KMS-11 (cell line): Measurements from ENCODE around the gene TMEM131L.

Experiments used
- H2AFZ ChIP-seq: fragments of 200-600 bp; sonication (generic); 2 replicates; pipeline ENCODE4 v1.6.1; 2016; ENCODE audit warnings: antibody characterized with exemption, mixed run types, low read depth
- H3K27ac ChIP-seq: fragments of 200-600 bp; sonication (generic); 2 replicates; pipeline ENCODE4 v1.6.1; 2016; ENCODE audit warnings: mild to moderate bottlenecking, mixed run types
- H3K27me3 ChIP-seq: fragments of 200-600 bp; sonication (generic); 2 replicates; pipeline ENCODE4 v1.6.1; 2017; ENCODE audit warnings: mild to moderate bottlenecking, low read depth, mixed run types, moderate library complexity; ENCODE audit not compliant: insufficient read depth
- H3K36me3 ChIP-seq: fragments of 200-600 bp; sonication (generic); 2 replicates; pipeline ENCODE4 v1.6.1; 2017; ENCODE audit warnings: mild to moderate bottlenecking, mixed run types; ENCODE audit not compliant: insufficient read depth
- H3K4me1 ChIP-seq: fragments of 200-600 bp; sonication (generic); 2 replicates; pipeline ENCODE4 v1.6.1; 2016; ENCODE audit warnings: mild to moderate bottlenecking, low read depth, mixed run types; ENCODE audit not compliant: poor library complexity, severe bottlenecking
- H3K4me2 ChIP-seq: fragments of 200-600 bp; sonication (generic); 2 replicates; pipeline ENCODE4 v1.7.0; 2016; ENCODE audit warnings: mild to moderate bottlenecking, mixed run types
- H3K4me3 ChIP-seq: fragments of 200-600 bp; sonication (generic); IDR thresholded peaks from 2 replicates; pipeline ENCODE4 v1.6.1; 2017; ENCODE audit warnings: low read depth, low read length, mixed read lengths; ENCODE audit not compliant: insufficient read depth
- H3K79me2 ChIP-seq: fragments of 200-600 bp; sonication (generic); 2 replicates; pipeline ENCODE4 v1.6.1; 2016; ENCODE audit warnings: low read depth, mixed run types; ENCODE audit not compliant: insufficient read depth
- H3K9ac ChIP-seq: fragments of 200-600 bp; sonication (generic); 2 replicates; pipeline ENCODE4 v1.6.1; 2016; ENCODE audit warnings: mild to moderate bottlenecking, mixed run types
- H4K20me1 ChIP-seq: fragments of 200-600 bp; sonication (generic); 2 replicates; pipeline ENCODE4 v1.6.1; 2016; ENCODE audit warnings: mild to moderate bottlenecking, mixed run types; ENCODE audit not compliant: insufficient read depth
- TF ChIP-seq, protein P1 (sequence below): fragments of 200-600 bp; sonication (generic); conservative IDR thresholded peaks from 2 replicates; pipeline ENCODE4 v1.6.1; 2017; ENCODE audit warnings: low read depth, mild to moderate bottlenecking, antibody characterized with exemption, low read length, moderate library complexity, mixed read lengths

TMEM131L gene

DNA sequence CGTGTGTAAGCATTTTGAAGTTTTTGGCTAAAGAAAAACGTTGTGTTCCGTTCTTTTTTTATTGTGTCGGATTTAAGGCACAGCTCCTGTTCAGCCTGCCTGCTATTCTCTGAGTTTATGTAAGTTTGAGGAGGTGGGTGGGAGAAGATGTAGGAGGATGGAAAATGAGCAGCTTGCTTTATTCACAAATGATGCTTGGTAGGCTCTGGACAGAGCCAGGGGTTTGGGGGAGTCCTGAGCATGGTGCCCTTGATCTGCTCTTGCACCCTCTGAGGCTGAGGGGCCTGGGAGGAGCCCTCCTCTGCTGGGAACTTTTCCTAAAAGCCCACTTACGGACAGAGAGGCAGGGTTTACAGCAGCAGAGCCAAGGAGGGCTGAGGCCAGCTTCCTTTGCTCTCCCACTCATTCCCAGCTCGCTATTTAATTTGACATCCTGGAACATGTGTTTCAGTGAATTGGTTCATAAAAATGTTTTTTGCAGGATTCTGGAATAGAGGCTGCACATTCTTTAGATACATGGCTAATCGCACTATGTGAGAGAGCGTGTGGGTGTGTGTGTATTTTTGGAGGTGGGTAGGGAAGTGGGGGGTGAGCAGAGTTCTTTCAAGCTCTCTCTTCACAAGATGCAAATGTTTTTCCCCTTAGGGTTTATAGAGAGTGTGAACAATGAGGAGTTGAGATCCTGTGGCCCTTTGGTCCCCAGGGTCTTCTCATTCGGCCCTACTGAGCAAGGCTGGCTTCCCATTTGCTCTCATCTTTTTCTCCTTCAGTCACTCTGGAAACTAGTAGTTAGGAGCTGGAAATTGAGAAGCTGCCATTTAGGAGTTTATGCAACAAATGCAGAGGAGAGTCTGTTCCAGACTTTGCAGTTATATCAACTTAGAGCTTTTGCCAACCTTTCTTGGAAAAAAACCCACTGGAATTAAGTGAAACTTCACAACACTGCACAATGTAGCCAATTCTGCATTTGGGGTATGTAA is 32.1 kb downstream of the TMEM131L start:
- Histone ChIP-seq H3K36me3 (no peaks in the 10 kb centered on the region), H3K27ac (no peak overlapping the region), H2AFZ (no peak overlapping the region), H3K27me3 (no peaks in the 10 kb centered on the region), H4K20me1 (no peaks in the 10 kb centered on the region), H3K9ac (no peak overlapping the region), H3K79me2 (no peaks in the 10 kb centered on the region), H3K4me3 (no peak overlapping the region), H3K4me2 (no peak overlapping the region), H3K4me1 (no peaks in the 10 kb centered on the region)
- TF ChIP-seq, protein P1, sequence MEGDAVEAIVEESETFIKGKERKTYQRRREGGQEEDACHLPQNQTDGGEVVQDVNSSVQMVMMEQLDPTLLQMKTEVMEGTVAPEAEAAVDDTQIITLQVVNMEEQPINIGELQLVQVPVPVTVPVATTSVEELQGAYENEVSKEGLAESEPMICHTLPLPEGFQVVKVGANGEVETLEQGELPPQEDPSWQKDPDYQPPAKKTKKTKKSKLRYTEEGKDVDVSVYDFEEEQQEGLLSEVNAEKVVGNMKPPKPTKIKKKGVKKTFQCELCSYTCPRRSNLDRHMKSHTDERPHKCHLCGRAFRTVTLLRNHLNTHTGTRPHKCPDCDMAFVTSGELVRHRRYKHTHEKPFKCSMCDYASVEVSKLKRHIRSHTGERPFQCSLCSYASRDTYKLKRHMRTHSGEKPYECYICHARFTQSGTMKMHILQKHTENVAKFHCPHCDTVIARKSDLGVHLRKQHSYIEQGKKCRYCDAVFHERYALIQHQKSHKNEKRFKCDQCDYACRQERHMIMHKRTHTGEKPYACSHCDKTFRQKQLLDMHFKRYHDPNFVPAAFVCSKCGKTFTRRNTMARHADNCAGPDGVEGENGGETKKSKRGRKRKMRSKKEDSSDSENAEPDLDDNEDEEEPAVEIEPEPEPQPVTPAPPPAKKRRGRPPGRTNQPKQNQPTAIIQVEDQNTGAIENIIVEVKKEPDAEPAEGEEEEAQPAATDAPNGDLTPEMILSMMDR: no peak

DNA sequence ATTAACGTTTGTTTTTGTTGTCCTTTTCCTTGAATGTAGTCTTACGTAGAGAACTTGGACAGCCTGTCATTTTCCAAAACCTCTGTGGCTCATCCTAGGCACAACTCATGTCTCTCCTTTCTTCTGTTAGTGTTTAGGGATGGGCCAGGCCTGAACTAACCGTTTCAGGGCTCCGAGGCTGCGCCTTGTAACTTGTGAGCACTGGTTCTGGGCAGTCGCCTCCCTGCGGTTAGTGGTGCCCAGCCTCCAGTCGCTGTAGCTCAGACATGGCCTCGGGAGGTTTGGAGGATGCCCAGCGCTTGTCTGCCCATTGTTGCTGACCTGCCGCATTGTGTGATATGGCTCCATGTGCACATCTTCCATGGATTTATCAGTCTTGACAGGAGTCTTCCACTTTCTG is 32.8 kb downstream of the TMEM131L start:
- Histone ChIP-seq H2AFZ (no peak overlapping the region), H3K4me2 (no peak overlapping the region), H3K27ac (no peak overlapping the region), H3K36me3 (no peaks in the 10 kb centered on the region), H3K27me3 (no peaks in the 10 kb centered on the region), H3K4me1 (no peaks in the 10 kb centered on the region), H3K79me2 (no peaks in the 10 kb centered on the region), H4K20me1 (no peaks in the 10 kb centered on the region), H3K9ac (no peak overlapping the region), H3K4me3 (no peak overlapping the region)
- TF ChIP-seq, protein P1: no peak

DNA sequence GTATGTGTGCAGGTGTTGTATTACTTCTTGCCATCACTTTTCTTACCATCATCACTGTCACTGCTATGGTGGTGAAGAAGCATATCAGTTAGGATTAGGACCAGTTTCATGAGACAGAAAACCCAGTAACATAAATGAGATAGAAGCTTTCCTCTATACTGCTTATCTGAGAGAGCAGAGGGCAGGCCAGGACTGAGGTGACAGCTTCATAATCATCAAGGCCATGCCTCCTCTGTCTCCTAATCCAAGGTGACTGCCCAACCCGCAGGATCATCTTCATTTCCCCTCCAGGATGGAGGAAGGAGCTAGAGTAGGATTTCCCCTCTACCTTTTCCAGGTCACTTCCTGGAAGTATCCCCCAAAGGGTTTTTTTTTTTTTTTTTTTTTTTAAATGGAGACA is 35.4 kb downstream of the TMEM131L start:
- H3K9ac ChIP-seq: no peak overlapping the region
- TF ChIP-seq, protein P1: no peak
- no peak overlapping the region for H3K4me2 ChIP-seq
- no peaks in the 10 kb centered on the region for H3K27me3 ChIP-seq
- H4K20me1 ChIP-seq: no peaks in the 10 kb centered on the region
- H3K4me3 ChIP-seq: no peak overlapping the region
- H3K36me3 ChIP-seq: no peaks in the 10 kb centered on the region
- H2AFZ ChIP-seq: no peak overlapping the region
- H3K79me2 ChIP-seq: no peaks in the 10 kb centered on the region
- no peaks in the 10 kb centered on the region for H3K4me1 ChIP-seq
- no peak overlapping the region for H3K27ac ChIP-seq

DNA sequence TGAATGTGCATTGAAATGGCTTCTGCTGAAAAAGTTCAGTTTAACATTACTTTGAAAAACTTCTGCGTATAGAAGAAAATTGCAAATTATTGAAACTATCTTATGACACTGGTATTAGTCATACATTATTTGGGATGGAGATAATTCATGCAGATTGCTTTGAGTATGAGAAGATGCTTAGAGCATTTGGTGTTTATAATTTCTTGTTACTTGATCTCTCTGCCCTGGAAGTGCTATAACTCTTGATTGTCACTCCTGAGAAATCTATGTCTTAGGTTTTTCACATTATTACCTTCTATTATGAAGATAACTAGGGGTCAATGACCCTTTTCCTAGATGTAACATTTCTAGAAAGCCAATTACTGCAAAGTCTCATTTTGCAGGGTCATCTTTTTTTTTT is 36.4 kb downstream of the TMEM131L start:
- no peak overlapping the region for H3K27ac ChIP-seq
- no peak overlapping the region for H3K4me2 ChIP-seq
- H3K4me1 ChIP-seq: no peaks in the 10 kb centered on the region
- no peak overlapping the region for H2AFZ ChIP-seq
- no peak overlapping the region for H3K4me3 ChIP-seq
- no peak overlapping the region for H3K9ac ChIP-seq
- H3K79me2 ChIP-seq: no peaks in the 10 kb centered on the region
- H3K36me3 ChIP-seq: no peaks in the 10 kb centered on the region
- TF ChIP-seq, protein P1: no peak
- no peaks in the 10 kb centered on the region for H4K20me1 ChIP-seq
- no peaks in the 10 kb centered on the region for H3K27me3 ChIP-seq
